ENCODE measurements around the gene NECAP2.

GRCh38 chr1:16409536-16410152 lies 30.9 kb upstream of the NECAP2 start:
- TF ChIP-seq CTCF (IDR thresholded peaks at IDR 0.05) (no peak), POLR2A (IDR thresholded peaks at IDR 0.05) (no peak)

All from adrenal gland (tissue), 5 donors.